GM13976 (cell line): Measurements from ENCODE around the gene ANO1.

Experiments
- DNase-seq: peaks from one replicate; pipeline ENCODE4 v3.0.0; 2012; ENCODE audit warnings: low spot score
- in situ Hi-C: fragments of 300-500 bp; cut with MboI; formaldehyde crosslinking; loops from one replicate; pipeline ENCODE4 v1.12.0; 2022; ENCODE audit warnings: low sequenced_read_pairs, mixed read lengths, inconsistent platforms; ENCODE audit not compliant: unreplicated experiment
- TF ChIP-seq, protein P1 (sequence below): IDR thresholded peaks from 2 replicates; pipeline ENCODE4 v1.5.1; 2012; ENCODE audit warnings: borderline replicate concordance, mild to moderate bottlenecking; ENCODE audit not compliant: insufficient read depth; ENCODE audit errors: extremely low read depth, missing control alignments, control extremely low read depth

The ANO1 gene

DNA sequence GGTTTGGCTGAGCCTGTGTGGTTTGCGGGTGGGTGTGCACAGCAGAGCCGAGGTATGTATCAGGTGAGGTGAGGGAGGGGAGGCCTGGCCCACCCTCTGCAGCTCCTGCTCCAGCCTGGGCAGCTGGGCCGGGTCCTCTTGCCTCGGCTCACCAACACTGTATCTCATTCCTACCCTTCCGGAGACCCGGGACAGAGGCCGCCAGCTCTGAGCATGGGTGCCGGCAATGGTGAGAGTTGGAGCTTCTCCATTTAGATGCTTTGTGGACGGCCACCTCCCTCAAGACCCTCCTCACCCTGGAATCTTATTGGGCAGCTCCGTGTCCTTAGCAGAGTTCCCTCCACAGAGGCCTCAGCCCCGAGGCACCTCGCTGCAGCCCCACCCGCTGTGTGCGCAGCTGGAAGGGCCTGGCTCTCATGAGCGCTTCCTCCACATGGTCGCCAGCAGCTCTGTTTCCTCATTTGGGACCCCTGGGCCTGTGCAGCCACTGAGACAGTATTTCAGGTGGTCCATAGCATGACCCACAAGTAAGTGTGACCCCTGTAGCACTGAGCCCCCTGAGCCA lies 55.7 kb downstream of the ANO1 start:
- in situ Hi-C loops = no loop called here
- DNase-seq = no peak
- TF ChIP-seq, protein P1, sequence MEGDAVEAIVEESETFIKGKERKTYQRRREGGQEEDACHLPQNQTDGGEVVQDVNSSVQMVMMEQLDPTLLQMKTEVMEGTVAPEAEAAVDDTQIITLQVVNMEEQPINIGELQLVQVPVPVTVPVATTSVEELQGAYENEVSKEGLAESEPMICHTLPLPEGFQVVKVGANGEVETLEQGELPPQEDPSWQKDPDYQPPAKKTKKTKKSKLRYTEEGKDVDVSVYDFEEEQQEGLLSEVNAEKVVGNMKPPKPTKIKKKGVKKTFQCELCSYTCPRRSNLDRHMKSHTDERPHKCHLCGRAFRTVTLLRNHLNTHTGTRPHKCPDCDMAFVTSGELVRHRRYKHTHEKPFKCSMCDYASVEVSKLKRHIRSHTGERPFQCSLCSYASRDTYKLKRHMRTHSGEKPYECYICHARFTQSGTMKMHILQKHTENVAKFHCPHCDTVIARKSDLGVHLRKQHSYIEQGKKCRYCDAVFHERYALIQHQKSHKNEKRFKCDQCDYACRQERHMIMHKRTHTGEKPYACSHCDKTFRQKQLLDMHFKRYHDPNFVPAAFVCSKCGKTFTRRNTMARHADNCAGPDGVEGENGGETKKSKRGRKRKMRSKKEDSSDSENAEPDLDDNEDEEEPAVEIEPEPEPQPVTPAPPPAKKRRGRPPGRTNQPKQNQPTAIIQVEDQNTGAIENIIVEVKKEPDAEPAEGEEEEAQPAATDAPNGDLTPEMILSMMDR = no peak

DNA sequence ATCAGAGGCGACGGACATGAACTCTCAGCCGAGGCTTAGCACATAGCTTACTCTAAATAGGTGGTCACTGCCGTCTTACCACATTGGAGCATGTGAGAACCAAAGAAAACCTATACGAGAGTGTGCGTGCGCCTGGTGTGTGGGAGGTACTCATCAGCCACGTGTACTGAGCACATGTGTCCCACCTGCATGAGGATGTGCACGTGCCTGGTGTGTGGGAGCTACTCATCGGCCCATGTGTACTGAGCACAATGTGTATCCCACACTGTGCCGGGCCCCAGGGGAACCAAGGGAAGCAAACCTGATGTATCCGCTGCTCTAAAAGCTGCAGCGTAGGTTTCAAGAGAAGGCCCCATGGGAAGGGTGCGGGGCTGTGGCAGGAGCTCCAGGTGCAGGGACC lies 56.4 kb downstream of the ANO1 start:
- no peak for DNase-seq
- TF ChIP-seq, protein P1 = no peak
- in situ Hi-C loops = no loop called here

DNA sequence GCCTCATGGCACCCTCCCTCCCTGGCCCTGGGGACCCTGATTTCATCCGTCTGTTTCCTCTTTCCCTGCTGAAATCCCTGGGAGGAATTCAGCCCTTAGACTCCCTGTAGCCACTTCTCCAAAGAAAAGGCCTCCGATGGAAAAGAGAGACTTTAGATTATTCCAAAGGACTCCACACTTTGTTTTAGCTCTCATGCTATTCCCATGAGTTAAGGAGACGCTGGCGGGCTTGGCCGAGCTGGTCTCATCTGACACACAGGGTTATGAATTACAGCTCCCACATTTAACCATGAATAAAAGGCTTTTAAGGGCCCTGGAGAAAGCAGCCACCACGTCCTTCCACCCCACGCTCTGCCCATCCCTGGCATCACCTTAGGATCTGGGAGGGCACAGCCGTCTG lies 57.0 kb downstream of the ANO1 start:
- no peak for DNase-seq
- TF ChIP-seq, protein P1 = no peak

DNA sequence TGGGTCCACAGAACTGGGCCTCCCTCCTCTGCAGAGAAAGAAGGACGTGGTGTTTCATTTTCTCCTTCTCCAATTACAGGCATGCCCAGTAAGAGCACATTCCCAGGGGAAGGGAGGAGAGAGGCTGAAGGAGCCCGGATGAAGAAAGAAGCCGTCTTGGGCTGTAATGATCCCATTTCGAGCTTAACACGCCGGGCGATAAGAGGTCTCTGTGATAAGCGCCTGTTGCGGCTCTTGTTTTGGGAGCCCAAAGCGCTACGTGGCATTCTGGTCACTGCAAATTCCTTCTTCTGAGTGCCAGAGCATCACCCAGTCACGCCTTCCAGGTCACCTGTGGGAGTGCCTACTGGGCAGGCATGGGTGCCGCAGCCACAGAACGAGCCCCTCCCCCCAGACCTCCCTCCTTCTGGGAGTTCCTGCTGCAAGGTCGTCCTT lies 57.5 kb downstream of the ANO1 start:
- in situ Hi-C loops = no loop called here
- TF ChIP-seq, protein P1 = no peak

More for the DNA sequence above, 57.0 kb downstream of the ANO1 start:
- in situ Hi-C loops = no loop called here

DNA sequence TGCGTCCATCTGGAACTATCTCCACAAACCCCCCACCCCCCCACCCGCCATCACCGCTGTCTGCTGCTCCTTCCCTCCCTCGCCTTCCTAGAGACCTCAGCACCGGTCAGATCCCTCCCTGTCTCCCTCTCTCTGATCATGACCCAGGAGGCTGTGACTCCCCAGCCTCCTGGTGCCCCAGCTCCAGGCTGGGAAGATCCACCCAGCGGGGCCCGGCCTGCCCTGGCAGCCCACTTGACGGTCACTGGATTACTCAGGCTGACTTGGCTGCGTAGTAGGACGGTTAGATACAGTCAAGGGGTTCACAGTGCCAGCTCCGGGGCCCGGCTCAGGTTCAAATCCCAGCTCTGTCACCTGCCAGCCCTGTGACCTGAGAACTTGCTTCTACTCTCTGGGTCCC lies 59.3 kb downstream of the ANO1 start:
- DNase-seq = no peak
- in situ Hi-C loops = no loop called here
- TF ChIP-seq, protein P1 = no peak

More for the DNA sequence above, 57.5 kb downstream of the ANO1 start:
- no peak for DNase-seq

DNA sequence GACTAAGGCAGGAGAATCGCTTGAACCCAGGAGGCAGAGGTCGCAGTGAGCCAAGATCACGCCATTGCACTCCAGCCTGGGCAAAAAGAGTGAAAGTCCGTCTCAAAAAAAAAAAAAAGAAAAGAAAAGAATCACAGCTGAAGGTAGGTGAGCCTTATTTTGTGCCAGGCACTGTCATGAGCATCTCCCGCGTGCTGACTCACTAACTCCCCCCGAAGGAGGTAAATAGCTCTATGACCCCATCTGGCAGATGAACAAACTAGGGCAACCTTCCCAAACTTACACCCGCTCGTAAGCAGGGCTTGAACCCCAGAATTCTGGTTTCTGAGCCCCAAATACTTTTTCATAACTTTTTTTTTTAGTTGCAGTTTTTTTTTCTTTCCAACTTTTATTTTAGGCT lies 60.3 kb downstream of the ANO1 start:
- no peak for DNase-seq
- TF ChIP-seq, protein P1 = no peak
- in situ Hi-C loops = no loop called here
